ENCODE data around the gene SHISAL2B.

DNA sequence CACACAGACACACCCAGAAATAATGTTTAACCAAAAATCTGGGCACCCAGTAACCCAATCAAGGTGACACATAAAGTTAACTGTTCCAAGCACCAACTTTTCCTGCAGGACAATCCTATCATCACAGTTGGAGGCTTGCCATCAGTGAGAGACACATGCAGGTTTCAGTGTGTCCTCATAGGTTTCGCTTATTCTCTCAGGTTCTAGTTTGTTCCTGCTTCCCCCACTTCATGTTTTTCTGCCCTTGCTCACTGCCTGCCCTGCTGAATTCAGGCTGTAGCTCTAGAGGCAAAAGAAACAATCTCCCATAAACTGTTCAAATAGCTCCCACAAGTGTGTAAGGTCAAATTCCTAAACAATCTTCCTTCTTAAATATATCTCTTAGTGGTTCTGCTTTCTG, 20.0 kb upstream of the SHISAL2B start:
- TF ChIP-seq, protein P1, sequence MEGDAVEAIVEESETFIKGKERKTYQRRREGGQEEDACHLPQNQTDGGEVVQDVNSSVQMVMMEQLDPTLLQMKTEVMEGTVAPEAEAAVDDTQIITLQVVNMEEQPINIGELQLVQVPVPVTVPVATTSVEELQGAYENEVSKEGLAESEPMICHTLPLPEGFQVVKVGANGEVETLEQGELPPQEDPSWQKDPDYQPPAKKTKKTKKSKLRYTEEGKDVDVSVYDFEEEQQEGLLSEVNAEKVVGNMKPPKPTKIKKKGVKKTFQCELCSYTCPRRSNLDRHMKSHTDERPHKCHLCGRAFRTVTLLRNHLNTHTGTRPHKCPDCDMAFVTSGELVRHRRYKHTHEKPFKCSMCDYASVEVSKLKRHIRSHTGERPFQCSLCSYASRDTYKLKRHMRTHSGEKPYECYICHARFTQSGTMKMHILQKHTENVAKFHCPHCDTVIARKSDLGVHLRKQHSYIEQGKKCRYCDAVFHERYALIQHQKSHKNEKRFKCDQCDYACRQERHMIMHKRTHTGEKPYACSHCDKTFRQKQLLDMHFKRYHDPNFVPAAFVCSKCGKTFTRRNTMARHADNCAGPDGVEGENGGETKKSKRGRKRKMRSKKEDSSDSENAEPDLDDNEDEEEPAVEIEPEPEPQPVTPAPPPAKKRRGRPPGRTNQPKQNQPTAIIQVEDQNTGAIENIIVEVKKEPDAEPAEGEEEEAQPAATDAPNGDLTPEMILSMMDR (conservative IDR thresholded peaks at IDR 0.05): no peak
- no peak for TF ChIP-seq EZH2 (IDR thresholded peaks at IDR 0.05; ENCODE audit: low read depth)

Data from PC-9 (cell line).